Measurements from ENCODE around the gene RPS19.
"Not testable (repeated sequence)": the region's sequence is repeated elsewhere in the genome, so short reads cannot be mapped to it uniquely, and the experiment has no call there.

Gene RPS19

GRCh38 chr19:41860419-41861115, 512 bp downstream of the RPS19 start:
- no peak for DNase-seq

GRCh38 chr19:41861116-41861768, 1.2 kb downstream of the RPS19 start:
- no peak for DNase-seq

GRCh38 chr19:41861846-41862245, 1.8 kb downstream of the RPS19 start:
- no peak for DNase-seq

- DNase-seq, result no peak
Observed at GRCh38 chr19:41862445-41862986, 2.5 kb downstream of the RPS19 start.

GRCh38 chr19:41863209-41863931, 3.3 kb downstream of the RPS19 start:
- no peak for DNase-seq

- DNase-seq, result no peak
Observed at GRCh38 chr19:41864374-41864773, 4.3 kb downstream of the RPS19 start.

- DNase-seq, result no peak
Observed at GRCh38 chr19:41866284-41866683, 6.2 kb downstream of the RPS19 start.

GRCh38 chr19:41868120-41868988, 8.3 kb downstream of the RPS19 start:
- DNase-seq, result no peak

- DNase-seq, result no peak
Observed at GRCh38 chr19:41868989-41869300, 8.9 kb downstream of the RPS19 start.

GRCh38 chr19:41869374-41869955, 9.4 kb downstream of the RPS19 start:
- DNase-seq, result no peak

GRCh38 chr19:41870401-41870873, 10.4 kb downstream of the RPS19 start:
- DNase-seq, result no peak

GRCh38 chr19:41871573-41872383, 11.7 kb downstream of the RPS19 start:
- no peak for DNase-seq

- no peak for DNase-seq
Observed at GRCh38 chr19:41872384-41872774, 12.3 kb downstream of the RPS19 start.

GRCh38 chr19:41872775-41873647, 13.0 kb downstream of the RPS19 start:
- DNase-seq, result peak; percentile 45 to 82

GRCh38 chr19:41875973-41876372, 15.9 kb downstream of the RPS19 start:
- DNase-seq, result not testable (repeated sequence)

- no peak for DNase-seq
Observed at GRCh38 chr19:41876847-41877832, 17.1 kb downstream of the RPS19 start, which contains the start of gene CD79A. CD79A (plus strand) TSS chr19:41877279; CDS start chr19:41877305, 26 bp downstream.

- DNase-seq, result no peak
Observed at GRCh38 chr19:41877916-41878905, 18.2 kb downstream of the RPS19 start.

GRCh38 chr19:41879080-41879479, 19.0 kb downstream of the RPS19 start:
- DNase-seq, result no peak
